Panc1 (cell line): Measurements from ENCODE around the gene MNT.

Source experiments
- POLR2AphosphoS5 ChIP-seq: IDR thresholded peaks from 2 replicates; pipeline ENCODE4 v1.6.1; 2012; ENCODE audit warnings: mild to moderate bottlenecking, low read depth, low read length, moderate library complexity
- TCF7L2 ChIP-seq: IDR thresholded peaks from 2 replicates; pipeline ENCODE4 v1.6.1; 2011; ENCODE audit warnings: mild to moderate bottlenecking, low read depth, low read length, inconsistent platforms
- TF ChIP-seq, protein P1 (sequence below): fragments of 450-650 bp; IDR thresholded peaks from 2 replicates; pipeline ENCODE4 v1.5.1; 2017; ENCODE audit warnings: mild to moderate bottlenecking
- TF ChIP-seq, protein P2 (sequence below), 2 experiments: IDR thresholded peaks; 2 replicates each; pipeline ENCODE4 v1.6.1; 2011 to 2012; ENCODE audit warnings: low read depth in 2 of 2, control low read depth in 1 of 2, low read length in 1 of 2, mild to moderate bottlenecking in 1 of 2, moderate library complexity in 1 of 2; ENCODE audit not compliant: insufficient read depth in 1 of 2

DNA sequence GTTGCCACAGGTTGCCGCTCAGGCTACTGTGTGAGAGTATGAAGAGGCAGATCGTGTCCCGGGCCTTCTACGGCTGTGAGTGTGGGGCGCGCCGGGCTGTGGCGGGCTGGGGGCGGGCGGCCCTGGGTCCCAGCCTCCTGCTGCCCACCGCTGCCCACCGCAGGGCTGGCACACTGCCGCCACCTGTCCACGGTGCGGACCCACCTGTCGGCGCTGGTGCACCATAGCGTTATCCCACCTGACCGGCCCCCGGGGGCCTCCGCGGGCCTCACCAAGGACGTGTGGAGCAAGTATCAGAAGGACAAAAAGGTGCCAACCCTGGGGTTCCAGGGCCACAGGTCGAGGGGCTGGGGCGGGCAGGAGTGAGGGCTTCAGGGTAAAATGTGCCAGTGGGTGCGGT, 28.7 kb downstream of the MNT start:
- TF ChIP-seq, protein P1, sequence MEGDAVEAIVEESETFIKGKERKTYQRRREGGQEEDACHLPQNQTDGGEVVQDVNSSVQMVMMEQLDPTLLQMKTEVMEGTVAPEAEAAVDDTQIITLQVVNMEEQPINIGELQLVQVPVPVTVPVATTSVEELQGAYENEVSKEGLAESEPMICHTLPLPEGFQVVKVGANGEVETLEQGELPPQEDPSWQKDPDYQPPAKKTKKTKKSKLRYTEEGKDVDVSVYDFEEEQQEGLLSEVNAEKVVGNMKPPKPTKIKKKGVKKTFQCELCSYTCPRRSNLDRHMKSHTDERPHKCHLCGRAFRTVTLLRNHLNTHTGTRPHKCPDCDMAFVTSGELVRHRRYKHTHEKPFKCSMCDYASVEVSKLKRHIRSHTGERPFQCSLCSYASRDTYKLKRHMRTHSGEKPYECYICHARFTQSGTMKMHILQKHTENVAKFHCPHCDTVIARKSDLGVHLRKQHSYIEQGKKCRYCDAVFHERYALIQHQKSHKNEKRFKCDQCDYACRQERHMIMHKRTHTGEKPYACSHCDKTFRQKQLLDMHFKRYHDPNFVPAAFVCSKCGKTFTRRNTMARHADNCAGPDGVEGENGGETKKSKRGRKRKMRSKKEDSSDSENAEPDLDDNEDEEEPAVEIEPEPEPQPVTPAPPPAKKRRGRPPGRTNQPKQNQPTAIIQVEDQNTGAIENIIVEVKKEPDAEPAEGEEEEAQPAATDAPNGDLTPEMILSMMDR = no peak
- TF ChIP-seq POLR2AphosphoS5 (no peak), TCF7L2 (no peak)
- TF ChIP-seq, protein P2, sequence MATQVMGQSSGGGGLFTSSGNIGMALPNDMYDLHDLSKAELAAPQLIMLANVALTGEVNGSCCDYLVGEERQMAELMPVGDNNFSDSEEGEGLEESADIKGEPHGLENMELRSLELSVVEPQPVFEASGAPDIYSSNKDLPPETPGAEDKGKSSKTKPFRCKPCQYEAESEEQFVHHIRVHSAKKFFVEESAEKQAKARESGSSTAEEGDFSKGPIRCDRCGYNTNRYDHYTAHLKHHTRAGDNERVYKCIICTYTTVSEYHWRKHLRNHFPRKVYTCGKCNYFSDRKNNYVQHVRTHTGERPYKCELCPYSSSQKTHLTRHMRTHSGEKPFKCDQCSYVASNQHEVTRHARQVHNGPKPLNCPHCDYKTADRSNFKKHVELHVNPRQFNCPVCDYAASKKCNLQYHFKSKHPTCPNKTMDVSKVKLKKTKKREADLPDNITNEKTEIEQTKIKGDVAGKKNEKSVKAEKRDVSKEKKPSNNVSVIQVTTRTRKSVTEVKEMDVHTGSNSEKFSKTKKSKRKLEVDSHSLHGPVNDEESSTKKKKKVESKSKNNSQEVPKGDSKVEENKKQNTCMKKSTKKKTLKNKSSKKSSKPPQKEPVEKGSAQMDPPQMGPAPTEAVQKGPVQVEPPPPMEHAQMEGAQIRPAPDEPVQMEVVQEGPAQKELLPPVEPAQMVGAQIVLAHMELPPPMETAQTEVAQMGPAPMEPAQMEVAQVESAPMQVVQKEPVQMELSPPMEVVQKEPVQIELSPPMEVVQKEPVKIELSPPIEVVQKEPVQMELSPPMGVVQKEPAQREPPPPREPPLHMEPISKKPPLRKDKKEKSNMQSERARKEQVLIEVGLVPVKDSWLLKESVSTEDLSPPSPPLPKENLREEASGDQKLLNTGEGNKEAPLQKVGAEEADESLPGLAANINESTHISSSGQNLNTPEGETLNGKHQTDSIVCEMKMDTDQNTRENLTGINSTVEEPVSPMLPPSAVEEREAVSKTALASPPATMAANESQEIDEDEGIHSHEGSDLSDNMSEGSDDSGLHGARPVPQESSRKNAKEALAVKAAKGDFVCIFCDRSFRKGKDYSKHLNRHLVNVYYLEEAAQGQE (IDR thresholded peaks at IDR 0.05; ENCODE audit: insufficient read depth in 1 of 2, low read depth in 2 of 2, low read length in 1 of 2) = no peak
